Measurements from ENCODE around the gene PRR23E.

Gene PRR23E

DNA sequence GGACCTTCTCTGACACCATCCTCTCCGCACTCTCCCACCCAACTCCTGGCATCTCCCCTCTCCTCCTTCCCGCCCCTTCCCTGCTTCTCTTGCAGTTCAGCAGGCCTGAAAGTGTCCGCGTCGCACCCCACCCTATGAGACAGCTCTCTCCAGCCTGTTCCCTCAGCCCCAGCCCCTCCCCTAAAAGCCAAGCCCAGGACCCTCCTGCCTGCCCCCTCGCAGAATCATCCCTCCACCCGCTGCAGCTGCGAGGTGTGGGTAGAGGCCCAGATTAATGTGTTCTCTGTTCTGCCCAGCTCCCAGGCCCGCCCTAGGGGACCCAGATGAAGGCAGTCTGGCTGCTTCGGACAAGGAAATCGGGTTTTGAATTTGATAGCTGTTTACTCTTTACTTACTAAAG lies 410 bp downstream of the PRR23E start:
- TF ChIP-seq, protein P1, sequence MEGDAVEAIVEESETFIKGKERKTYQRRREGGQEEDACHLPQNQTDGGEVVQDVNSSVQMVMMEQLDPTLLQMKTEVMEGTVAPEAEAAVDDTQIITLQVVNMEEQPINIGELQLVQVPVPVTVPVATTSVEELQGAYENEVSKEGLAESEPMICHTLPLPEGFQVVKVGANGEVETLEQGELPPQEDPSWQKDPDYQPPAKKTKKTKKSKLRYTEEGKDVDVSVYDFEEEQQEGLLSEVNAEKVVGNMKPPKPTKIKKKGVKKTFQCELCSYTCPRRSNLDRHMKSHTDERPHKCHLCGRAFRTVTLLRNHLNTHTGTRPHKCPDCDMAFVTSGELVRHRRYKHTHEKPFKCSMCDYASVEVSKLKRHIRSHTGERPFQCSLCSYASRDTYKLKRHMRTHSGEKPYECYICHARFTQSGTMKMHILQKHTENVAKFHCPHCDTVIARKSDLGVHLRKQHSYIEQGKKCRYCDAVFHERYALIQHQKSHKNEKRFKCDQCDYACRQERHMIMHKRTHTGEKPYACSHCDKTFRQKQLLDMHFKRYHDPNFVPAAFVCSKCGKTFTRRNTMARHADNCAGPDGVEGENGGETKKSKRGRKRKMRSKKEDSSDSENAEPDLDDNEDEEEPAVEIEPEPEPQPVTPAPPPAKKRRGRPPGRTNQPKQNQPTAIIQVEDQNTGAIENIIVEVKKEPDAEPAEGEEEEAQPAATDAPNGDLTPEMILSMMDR (IDR thresholded peaks at IDR 0.05) = no peak

GRCh38 chr3:127193775-127194174 lies 844 bp downstream of the PRR23E start:
- TF ChIP-seq, protein P1 (IDR thresholded peaks at IDR 0.05) = no peak

DNA sequence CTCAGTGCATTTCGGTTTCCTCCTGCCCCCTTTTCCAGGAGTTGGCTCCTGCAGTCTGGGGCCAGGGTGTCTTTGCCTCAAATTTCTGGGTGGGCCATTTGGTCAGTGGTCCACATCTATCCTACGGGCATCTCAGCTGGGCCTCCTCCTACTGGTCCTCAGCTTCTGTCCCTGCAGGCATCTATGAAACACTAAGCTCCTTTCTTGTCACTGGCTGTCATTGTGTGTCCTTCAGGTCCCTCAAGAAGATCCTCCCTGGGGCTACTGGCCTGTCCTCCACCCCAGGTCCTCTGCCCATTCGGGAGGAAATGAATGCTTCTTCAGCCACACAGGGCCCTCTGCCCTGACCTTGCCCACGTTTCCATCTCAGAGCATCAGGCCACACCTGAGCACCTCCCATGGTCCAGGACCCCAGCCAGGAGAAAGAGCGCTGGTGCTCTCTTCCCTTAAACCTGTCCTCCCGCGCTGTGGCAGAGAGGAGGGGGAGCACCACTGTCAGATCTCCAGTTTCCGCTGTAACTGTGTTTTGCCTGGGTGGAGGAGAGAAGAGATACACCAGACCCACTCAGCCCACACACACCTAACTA lies 1.8 kb downstream of the PRR23E start:
- TF ChIP-seq, protein P1 (IDR thresholded peaks at IDR 0.05) = no peak

DNA sequence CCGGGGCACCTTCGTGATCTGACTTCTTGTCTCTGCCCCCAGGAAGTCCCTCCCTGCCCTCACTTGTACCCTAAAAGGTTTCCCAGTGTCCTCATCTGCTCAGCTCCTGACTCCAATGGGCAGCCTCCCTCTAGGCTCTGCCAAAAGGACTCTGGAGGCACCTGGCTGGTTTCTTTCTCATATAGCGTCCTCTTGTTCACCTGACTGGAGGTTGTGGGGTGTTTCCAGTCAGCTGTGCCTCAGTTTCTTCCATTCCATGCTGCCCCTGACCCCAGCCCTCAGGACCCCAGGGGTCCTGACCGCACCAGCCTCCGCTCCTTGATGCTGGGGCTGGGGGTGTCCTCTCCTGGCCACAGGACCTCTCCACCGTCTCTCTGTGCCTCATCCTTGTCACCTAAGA lies 2.5 kb downstream of the PRR23E start:
- TF ChIP-seq, protein P1 (IDR thresholded peaks at IDR 0.05) = no peak

DNA sequence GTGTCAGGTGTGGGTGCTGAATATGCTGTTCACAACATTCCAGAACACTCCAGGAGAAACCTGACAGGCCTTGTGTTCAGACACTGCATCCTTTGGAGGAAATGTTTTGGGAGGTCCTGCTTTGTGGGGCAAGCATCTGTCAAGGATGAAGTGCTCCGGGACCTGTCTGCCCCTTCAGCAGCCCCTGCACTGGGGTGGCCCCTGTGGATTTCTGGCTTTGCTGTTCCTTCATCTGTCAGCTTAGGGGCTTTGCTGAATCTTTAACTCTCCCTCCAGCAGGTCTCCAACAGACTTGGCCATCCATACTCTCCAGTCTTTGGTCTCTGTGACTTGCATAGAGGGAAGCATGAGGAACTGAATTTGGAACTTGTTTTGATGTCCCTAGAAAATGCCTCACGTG lies 3.1 kb downstream of the PRR23E start:
- TF ChIP-seq, protein P1 (IDR thresholded peaks at IDR 0.05) = no peak

DNA sequence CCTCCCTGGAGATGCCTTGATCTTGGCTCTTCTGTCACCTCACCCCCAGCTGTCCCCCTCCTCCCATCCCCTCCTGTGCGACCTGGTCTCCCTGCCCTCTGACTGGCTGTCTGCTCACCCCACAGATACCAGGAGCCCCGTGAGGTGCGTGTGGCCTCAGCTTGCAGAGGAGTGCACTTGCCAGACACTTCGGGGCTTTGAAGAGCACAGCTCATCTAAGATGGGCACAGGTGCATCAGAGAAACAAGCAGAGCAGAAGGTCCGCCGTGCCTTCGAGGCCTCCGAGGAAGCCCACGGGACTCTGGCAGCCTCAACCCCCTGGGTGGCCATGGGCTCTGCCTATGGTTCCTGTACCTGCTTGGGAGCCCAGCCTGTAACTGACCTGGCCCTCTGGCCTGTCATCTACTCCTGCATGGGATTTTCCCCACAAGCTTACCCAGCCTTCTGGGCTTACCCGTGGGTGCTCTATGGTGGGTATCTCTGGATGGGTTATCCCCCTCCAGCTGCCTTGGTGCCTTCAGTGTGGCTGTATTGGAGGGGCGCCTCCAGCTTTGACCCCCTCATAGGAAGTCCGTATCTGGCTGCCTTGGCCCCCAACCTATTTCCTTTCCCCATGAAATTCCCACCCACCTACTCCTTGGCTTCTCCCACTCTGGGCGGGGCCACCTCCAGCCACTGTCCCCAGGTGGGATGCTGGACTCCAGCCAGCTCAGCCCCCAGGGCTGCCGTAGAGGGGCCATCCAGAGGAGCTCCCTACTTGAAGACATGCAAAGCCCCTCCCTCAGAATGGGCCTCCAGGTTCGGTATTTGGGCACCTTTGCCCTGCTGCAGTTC lies 3.8 kb downstream of the PRR23E start:
- TF ChIP-seq, protein P1 (IDR thresholded peaks at IDR 0.05) = no peak

DNA sequence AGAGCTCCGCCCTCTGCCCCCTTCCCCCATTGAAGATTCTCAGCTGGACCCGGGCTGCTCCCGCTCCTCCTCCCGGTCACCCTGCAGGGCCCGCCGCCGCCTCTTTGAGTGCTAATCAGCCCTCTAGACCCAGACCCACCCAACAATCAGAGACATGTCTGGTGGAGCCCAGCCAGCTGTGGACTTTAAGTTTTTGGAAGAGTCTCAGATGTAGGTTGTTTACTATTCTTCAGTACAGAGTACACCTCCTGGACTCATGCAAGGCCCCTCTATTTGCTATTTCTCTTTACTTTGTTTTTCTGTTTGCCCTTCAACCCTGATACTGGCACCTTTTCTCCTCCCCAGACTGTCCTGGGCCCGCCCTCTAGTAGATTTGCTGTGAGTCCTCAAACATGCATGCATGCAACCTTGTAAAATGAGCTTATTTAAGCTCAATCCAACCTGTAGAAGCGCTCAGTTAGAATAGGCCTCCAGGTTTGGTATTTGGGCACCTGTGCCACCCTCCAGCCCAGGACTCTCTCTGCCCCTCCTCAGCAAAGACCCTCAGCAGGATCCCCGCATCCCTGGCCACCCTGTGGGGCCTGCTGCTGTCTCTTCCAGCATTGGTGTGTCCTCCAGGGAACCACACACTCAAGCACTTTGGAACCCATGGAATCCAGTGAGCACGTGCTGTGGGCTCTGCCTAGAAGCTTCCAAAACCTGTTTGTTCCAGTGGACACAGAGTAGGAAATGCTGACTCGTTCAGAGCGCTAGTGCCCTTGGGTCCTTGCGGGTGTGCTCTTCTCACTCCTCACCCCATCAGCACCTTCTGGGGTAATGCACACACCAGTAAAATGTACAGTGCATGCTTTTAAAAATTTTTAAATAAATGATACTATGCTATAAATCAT lies 4.6 kb downstream of the PRR23E start:
- TF ChIP-seq, protein P1 (IDR thresholded peaks at IDR 0.05) = no peak

All from LNCAP (cell line).